ENCODE data around the gene COL4A1.

COL4A1 gene

GRCh38 chr13:110340812-110341444 is 34.0 kb upstream of the COL4A1 start:
- no peak for DNase-seq

DNA sequence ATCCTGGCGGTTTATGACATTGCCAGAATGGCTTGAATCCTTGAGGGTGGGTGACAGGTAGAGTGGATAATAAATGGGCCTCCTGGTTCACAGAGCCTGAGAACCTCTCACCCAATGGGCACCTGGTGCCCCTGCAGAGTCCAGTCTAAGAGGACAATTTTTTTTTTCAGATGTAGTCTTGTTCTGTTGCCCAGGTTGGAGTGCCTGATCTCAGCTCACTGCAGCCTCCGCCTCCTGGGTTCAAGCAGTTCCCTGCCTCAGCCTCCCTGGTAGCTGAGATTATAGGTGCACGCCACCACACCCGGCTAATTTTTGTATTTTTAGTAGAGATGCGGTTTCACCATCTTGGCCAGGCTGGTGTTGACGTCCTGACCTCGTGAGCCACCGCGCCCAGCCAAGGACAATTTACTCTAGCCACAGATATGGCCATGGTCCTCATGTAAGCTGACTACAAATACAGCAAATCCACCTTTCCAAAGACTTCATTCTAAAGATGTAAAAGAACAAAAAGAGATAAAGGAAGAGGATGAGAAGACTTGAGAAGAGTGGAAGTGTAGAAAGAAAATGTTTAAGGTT is 33.1 kb upstream of the COL4A1 start:
- no peak for DNase-seq

- DNase-seq: no peak
Measured at GRCh38 chr13:110339263-110339662, 32.3 kb upstream of the COL4A1 start.

GRCh38 chr13:110338441-110339101 is 31.6 kb upstream of the COL4A1 start:
- no peak for DNase-seq

DNA sequence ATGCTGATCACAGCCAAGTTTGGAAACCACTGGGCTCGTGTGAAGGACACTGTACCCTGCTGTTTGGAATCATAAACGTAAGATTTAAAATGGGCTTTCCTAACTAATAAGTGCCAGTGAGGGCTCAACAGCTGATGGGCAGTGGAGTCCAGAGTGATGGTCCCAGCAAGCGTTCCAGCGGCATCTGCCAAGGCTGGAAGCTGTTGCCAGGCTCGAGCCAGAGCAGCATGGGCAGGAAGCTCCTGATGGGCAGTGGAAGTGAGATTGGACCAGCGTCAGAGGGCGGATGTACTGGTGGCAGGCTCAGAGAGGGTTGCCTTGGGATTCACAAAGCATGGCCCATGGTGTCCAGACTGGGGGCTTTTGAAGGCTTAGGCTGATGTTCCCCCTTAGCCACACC is 30.3 kb upstream of the COL4A1 start:
- DNase-seq: no peak

DNA sequence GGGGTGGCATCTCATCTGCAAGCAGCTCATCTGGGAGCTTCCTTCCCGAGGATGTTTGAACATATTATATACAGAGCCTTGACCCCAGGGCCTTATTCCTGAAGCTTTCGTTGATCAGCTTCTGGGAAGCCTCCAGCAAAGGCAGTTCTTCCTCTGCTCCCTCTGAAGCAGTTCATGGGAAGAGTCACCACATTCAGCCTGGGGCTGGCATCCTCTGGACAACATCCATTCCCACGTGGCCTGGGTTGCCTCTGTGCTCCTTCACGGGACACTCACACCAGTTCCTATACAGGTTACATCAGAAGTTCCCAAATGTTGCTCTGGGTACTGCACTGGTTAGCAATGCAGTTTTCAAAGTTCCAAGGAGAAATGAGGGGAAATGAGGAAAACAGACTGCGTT is 29.7 kb upstream of the COL4A1 start:
- no peak for DNase-seq

- DNase-seq: no peak
Measured at GRCh38 chr13:110336108-110336507, 29.2 kb upstream of the COL4A1 start.

GRCh38 chr13:110334841-110335490 is 28.0 kb upstream of the COL4A1 start:
- no peak for DNase-seq

DNA sequence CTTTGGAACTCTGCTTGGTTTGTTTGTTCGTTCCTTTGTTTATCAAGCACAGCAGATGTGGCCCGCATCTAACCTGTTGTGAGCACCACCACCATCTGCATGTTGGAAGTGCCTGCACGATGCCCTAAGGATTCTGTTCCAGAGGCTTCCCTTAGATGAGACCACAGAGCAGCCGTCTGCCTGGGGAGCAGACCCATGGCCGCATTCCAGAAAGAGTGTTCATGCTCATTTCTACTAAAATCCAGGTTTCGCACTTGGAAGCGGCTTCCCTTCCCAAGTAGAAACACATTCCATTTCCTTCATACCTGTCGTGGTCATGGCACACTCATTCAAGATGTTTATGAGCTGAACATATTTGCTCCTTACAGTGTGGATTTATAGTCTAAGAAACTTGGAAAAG is 27.3 kb upstream of the COL4A1 start:
- no peak for DNase-seq

DNA sequence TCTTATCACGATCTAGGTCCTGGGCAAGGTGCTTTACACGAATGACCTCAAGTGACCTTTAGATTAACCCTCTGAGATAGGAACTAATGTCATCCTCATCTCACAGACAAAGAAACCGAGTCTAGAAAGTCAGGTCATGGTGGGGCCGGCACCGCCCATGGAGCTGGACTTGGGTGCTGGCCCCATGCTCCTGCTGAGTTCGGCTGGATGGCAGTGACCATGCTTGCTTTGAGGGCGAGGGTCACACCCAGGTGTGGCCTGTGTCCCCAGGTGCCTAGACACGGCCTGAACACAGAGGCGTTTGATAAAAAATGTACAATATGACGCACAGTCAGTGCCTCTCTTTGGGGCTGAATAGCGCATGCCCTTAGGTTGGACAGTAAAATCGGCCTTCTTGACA is 26.9 kb upstream of the COL4A1 start:
- DNase-seq: no peak

- no peak for DNase-seq
Measured at GRCh38 chr13:110332750-110333149, 25.8 kb upstream of the COL4A1 start.

DNA sequence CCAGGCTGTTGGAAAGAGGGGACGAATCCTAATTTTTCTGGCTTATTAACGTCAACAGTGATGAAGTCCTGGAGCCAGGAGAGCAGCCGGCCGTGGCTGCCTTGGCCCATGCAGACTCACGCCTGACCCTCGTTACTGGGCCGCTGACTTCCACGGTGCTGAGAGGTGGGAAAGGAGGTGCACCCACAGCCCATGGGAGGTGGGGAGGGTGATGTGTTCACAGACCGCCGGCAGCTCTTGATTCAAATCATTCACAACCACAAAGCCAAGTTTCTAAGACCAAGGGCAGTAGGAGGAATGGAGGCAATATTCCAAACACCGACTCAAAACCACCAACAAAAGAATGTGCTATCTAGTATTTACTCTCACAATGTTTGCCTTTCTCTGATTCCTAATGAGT is 24.4 kb upstream of the COL4A1 start:
- DNase-seq: no peak

DNA sequence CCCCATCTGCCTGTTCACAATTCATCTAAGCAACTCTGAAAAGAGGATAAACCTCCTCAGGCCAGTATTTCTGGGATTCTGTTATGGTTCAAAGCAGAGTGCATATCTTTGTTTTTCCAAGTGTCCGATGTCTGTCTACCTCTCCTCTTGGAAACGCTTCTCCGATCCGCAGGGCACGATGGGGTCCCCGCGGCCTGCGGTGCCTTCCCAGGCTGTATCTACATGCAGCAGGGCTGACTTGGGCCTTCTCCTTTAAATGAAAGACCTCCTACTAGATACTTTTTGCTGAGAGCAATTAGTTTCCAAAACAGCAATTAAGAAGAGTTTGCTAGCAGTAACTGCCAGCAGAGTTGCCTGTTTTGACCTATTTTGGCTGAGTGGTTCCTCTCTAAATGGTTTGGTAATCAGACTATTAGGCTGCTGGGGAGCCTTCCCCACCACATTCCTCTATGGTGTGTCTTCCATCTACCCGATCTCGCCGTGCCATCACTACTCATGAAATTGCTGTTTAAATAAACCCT is 23.6 kb upstream of the COL4A1 start:
- DNase-seq: no peak

DNA sequence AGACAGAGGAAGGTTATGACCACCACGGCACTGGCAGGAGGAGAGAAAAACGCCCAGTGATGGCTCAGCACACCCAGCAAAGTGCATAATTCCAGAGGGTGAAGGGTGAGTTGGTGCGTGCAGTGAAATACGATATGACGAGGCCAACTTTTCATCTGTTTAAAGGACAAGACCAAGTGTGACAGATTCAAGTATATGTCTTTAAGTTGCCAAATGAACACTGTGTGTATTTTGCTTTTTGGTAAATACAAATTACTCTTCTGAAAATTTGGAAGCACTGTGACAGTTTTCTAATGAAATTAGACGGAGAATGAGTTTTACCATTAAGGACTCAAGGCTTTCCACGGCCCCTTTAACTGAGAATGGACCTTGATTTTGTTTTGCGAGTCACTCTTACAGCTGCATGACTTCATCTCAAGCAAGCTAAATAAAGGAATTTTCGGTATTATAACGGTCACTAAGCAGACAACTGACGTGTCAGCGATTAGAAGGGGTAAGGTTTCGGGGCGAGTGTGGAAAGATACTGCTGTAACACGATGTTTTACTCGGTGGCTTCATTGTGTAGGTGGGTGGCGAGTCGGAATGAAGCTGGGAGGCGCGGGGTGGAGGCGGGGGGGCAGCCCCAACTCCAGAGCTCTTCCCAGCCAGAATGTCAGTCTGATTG is 23.0 kb upstream of the COL4A1 start:
- DNase-seq: no peak

- DNase-seq: no peak
Measured at GRCh38 chr13:110329258-110329657, 22.3 kb upstream of the COL4A1 start.

GRCh38 chr13:110328573-110328972 is 21.6 kb upstream of the COL4A1 start:
- DNase-seq: no peak

GRCh38 chr13:110327051-110327721 is 20.2 kb upstream of the COL4A1 start:
- no peak for DNase-seq

- no peak for DNase-seq
Measured at GRCh38 chr13:110326263-110326904, 19.4 kb upstream of the COL4A1 start.

DNA sequence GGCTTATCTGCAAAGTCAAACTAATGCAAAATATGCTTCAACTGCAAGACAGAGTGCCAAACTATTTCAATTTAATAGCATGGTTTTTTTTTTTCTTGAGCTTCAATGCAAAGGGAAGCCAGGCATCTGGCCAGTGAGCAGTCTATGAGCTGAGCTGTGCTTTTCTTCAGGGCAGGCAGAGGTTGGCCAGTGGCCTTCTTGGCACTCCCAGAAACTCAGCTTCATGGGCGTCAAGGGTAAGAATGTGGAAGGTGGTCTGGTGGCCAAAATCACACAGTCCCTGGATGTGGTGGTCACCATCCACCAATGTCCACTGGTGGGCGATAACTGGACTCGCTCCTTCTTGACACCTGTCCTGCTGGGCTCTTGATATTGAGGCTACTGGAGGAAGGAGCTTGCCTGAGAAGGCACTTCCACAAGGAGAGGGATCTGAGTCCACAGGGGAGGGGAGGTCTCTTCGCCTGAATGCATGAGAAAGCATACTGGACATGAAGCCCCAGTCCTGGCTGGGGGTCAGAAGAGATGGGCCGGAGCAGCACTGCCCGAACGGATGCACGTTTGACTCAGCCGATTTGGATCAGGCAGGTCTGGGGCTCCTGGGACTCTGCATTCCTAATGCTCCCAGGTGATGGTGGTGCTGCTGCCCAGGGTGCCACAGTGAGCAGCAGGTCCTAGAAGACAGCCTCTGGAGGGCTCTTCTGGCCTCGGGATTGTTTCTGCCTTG is 17.2 kb upstream of the COL4A1 start:
- no peak for DNase-seq

- DNase-seq: no peak
Measured at GRCh38 chr13:110323172-110323891, 16.4 kb upstream of the COL4A1 start.

DNA sequence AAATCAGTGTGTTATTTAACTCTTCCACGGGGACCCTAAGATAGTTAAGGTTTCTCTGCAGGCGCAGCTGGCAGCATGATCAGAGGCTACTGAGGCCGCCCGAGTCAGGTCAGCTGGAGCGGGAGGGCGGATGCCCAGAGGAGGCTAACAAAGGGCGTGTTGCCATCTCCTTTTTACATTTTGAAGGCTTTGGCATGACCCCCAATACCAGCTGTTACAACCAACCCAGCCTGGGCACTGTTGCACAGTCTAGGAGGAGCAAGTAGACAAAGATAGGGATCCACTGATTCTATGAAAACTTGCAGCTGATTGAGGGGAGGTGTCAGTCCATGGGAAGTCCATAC is 15.8 kb upstream of the COL4A1 start:
- DNase-seq: no peak

Data from OCI-M1 (cell line).